GM10266 (cell line): ENCODE measurements around the gene DNAH14.

Experiments
- DNase-seq: peaks from one replicate; pipeline ENCODE4 v3.0.0; 2012; ENCODE audit errors: extremely low spot score
- CTCF ChIP-seq: IDR thresholded peaks from 2 replicates; pipeline ENCODE4 v1.5.1; 2012; ENCODE audit warnings: mild to moderate bottlenecking, low read depth; ENCODE audit not compliant: control insufficient read depth, insufficient read depth; ENCODE audit errors: missing control alignments

The DNAH14 gene

DNA sequence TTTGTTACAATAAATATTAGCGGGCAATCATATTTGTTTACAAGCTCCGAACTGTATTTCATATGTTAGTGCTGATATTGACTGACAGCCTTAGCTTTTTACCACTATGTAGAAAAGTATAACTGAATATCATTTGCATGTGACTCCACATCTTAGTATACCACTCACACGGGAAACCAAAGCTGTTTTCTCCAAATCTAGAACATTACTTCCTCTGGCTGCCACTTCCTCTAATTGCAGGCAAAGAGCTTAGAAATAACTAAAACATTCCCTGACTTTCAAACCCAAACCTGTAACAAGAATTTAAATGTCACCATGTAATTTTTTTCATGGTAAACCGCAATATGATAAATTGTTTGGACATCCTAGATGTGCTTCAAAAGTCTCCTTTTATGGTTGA lies 323.7 kb downstream of the DNAH14 start:
- TF ChIP-seq CTCF = no peak
- DNase-seq = no peak

- no peak for TF ChIP-seq CTCF
- no peak for DNase-seq
Measured at GRCh38 chr1:225253784-225254183, 324.3 kb downstream of the DNAH14 start.

GRCh38 chr1:225254676-225255075 lies 325.2 kb downstream of the DNAH14 start:
- TF ChIP-seq CTCF = no peak
- no peak for DNase-seq

DNA sequence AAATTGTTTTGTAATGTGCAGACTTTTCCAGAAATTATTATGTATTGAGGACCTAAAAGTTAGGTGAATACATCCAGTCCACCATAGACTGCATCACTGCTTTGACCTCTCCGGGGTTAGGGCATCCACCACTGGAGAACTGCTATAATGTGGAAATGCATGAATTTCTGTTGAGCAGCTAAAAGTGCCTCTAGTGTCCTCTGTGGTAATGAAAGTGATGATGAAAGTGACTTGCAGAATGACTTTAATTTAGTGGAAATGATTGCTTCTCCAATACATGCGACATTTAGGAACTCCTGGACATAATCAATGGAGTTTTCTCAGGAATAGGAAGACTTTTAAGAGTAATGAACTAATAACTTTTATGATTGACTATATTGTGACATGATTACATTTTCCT lies 327.6 kb downstream of the DNAH14 start:
- no peak for TF ChIP-seq CTCF
- no peak for DNase-seq

- no peak for TF ChIP-seq CTCF
- DNase-seq = no peak
Measured at GRCh38 chr1:225258811-225259210, 329.3 kb downstream of the DNAH14 start.

DNA sequence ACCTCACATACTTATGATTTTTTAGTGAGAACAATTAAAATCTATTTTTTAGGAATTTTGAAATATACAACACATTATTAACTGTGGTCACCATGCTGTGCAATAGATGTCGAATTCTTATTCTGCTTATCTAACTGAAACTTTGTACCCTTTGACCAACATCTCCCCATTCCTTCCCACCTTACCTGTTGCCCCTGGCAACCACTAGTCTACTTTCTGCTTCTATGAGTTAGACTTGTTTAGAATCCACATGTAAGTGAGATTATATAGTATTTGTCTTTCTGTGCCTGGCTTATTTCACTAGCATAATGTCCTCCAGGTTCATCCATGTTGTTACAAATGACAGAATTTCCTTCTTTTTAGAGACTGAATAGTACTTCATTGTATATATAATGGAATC lies 330.1 kb downstream of the DNAH14 start:
- no peak for TF ChIP-seq CTCF
- DNase-seq = no peak

DNA sequence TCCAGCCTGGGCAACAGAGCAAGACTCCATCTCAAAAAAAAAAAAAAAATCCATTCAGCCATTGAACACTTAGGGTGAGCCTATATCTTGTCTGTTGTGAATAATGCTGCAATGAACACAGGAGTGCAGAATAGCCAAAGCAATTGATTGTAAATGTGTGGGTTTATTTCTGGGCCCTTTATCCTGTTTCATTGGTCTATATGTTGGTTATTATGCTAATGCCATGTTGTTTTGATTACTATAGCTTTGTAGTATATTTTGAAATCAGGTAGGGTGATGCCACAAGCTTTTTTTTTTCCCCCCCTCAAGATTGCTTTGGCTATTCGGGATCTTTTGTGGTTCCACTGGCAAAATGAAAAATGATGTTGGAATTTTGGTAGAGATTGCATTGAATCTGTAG lies 330.8 kb downstream of the DNAH14 start:
- TF ChIP-seq CTCF = no peak
- no peak for DNase-seq
